Stimulated activated CD8-positive, alpha-beta memory T cell treated with anti-CD3 and anti-CD28 coated beads, Interleukin-2, amount 100 ng/mL, for 1 hour (primary cell): ENCODE data around the gene UPK3B.
"Not testable (repeated sequence)": the region's sequence is repeated elsewhere in the genome, so short reads cannot be mapped to it uniquely, and the experiment has no call there.

Experiments
- DNase-seq, 2 donors: peaks; one replicate each; pipeline ENCODE4 v3.0.0-alpha.2; 2020; ENCODE audit warnings: low read depth in 2 of 2

Gene UPK3B

GRCh38 chr7:76492139-76492538, 18.2 kb upstream of the UPK3B start:
- DNase-seq = not testable (repeated sequence)

GRCh38 chr7:76495717-76496116, 14.6 kb upstream of the UPK3B start:
- DNase-seq = not testable (repeated sequence)

- DNase-seq = not testable (repeated sequence)
Observed at GRCh38 chr7:76497918-76498582, 12.3 kb upstream of the UPK3B start.

GRCh38 chr7:76498583-76499200, 11.7 kb upstream of the UPK3B start:
- not testable (repeated sequence) for DNase-seq

- not testable (repeated sequence) for DNase-seq
Observed at GRCh38 chr7:76499201-76499923, 11.0 kb upstream of the UPK3B start.

- not testable (repeated sequence) for DNase-seq
Observed at GRCh38 chr7:76499924-76500241, 10.5 kb upstream of the UPK3B start.

- DNase-seq = not testable (repeated sequence)
Observed at GRCh38 chr7:76502224-76502623, 8.1 kb upstream of the UPK3B start.

- DNase-seq = not testable (repeated sequence)
Observed at GRCh38 chr7:76502836-76503235, 7.5 kb upstream of the UPK3B start.

- DNase-seq = not testable (repeated sequence)
Observed at GRCh38 chr7:76503244-76503643, 7.1 kb upstream of the UPK3B start.

- not testable (repeated sequence) for DNase-seq
Observed at GRCh38 chr7:76504351-76505167, 5.8 kb upstream of the UPK3B start.

- no peak for DNase-seq
Observed at GRCh38 chr7:76505168-76506080, 4.9 kb upstream of the UPK3B start.

GRCh38 chr7:76506081-76506440, 4.3 kb upstream of the UPK3B start:
- no peak for DNase-seq

GRCh38 chr7:76506643-76507042, 3.7 kb upstream of the UPK3B start:
- not testable (repeated sequence) for DNase-seq

- no peak for DNase-seq
Observed at GRCh38 chr7:76507723-76508406, 2.5 kb upstream of the UPK3B start.

GRCh38 chr7:76511200-76511910, 1.0 kb downstream of the UPK3B start:
- not testable (repeated sequence) for DNase-seq

- not testable (repeated sequence) for DNase-seq
Observed at GRCh38 chr7:76511911-76512885, 1.8 kb downstream of the UPK3B start.

GRCh38 chr7:76512941-76513816, 2.8 kb downstream of the UPK3B start:
- no peak for DNase-seq
